PC-3 (cell line): Measurements from ENCODE around the gene EXOSC9.

Experiments used
- CTCF ChIP-seq: fragments of 300-600 bp; sonication (generic); conservative IDR thresholded peaks from 2 replicates; pipeline ENCODE4 v1.5.1; 2017; ENCODE audit warnings: antibody characterized with exemption, low read depth, mild to moderate bottlenecking, low read length
- EZH2 ChIP-seq: fragments of 300-600 bp; sonication (generic); IDR thresholded peaks from one replicate; pipeline ENCODE4 v1.6.1; 2017; ENCODE audit warnings: antibody characterized with exemption, mild to moderate bottlenecking, low read length; ENCODE audit not compliant: unreplicated experiment

- TF ChIP-seq CTCF (no peak), EZH2 (no peak)
Observed at GRCh38 chr4:121827853-121828252, 26.7 kb downstream of the EXOSC9 start.
